ENCODE data around the gene MYH4. TPM values are rescaled to one million over a fixed set of nuclear protein-coding genes. Genes with fewer than 3 reads are reported as not detected.

Gene MYH4
- not detected in 2 replicates for total RNA-seq

GRCh38 chr17:10469459-10469858, at the start of gene MYH4:
TSS of gene MYH4 (minus strand) at chr17:10469559. CDS start at chr17:10466745, 2,814 bp downstream.

GRCh38 chr17:10518271-10519037, 49.1 kb upstream of the MYH4 start, which contains the start of gene MYH1:
TSS of gene MYH1 (minus strand) at chr17:10518542. CDS start at chr17:10516642, 1,900 bp downstream.

GRCh38 chr17:10421900-10422542, 47.3 kb downstream of the MYH4 start, which contains the start of gene MYH8:
TSS of gene MYH8 (minus strand) at chr17:10421950. CDS start at chr17:10420227, 1,723 bp downstream.

Other genes starting within 250 kb of the MYH4 start
- not detected in 2 replicates for gene MYH13, start 96.6 kb downstream of the MYH4 start, total RNA-seq
- not detected in 2 replicates for gene MYH8, start 47.6 kb downstream of the MYH4 start, total RNA-seq
- not detected in 2 replicates for gene MYH1, start 49.0 kb upstream of the MYH4 start, total RNA-seq
- gene MYH2, start 80.1 kb upstream of the MYH4 start, total RNA-seq, result not detected in 2 replicates
- 0.10 and 0.65 TPM in 2 replicates for gene MYH3, start 187.8 kb upstream of the MYH4 start, total RNA-seq
- gene SCO1, start 228.0 kb upstream of the MYH4 start, total RNA-seq, result 19.4 and 20.9 TPM in 2 replicates
- 9.1 and 12.7 TPM in 2 replicates for gene ADPRM, start 228.0 kb upstream of the MYH4 start, total RNA-seq